NCI-H82 (cell line): Measurements from ENCODE around the gene ARID1A.

ENCODE experiments used
- DNase-seq: peaks from one replicate; lab custom pipeline; 2025; lab: John Stamatoyannopoulos, UW

ARID1A gene

DNA sequence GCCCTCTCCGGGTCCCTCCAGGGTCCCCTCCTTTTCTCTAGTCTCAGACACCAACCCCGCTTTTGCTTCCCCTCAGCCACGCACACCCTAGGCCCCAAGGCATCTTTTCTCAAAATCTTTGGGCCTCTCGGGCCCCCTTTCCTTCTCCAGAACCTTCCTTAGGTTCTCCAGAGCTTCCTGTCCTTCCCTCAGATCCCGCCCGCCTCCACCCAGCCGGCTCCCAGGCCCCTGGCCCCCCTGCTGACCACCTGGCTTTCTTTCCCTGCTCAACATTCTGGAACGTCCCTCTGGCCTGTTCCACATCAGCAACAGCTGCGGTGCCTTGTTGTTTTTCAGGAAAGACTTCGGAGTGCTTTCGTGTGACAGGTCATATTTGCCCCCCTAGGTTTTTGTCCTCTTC lies 131.8 kb downstream of the ARID1A start:
- DNase-seq: peak; percentile 43

DNA sequence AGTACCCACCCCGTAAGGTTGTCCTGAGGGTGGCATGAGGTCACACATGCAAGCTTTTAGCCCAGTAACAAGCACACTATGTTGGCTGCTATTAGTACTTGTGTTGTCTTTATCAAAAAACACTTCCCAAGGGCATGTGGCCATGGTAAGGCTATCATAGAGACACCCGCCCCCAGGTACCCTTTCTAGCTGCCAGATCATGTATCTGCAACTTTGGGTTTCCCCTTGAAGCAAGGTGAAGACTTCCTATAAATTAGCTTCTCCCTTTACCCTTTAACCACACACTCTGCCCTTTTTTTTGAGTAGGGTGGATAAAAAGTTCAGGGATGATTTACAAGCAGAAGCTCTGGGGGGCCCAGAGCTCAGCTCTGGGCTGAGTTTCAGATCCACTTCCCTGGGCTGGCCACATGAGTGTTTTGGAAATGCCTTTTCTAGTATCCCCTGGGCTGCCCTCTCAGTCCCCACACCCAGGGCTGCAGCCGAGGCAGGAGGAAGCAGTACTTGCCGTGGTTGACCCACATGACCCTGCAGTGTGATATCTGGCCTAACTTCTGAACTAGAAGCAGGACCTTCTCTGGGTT lies 132.7 kb downstream of the ARID1A start:
- no peak for DNase-seq

DNA sequence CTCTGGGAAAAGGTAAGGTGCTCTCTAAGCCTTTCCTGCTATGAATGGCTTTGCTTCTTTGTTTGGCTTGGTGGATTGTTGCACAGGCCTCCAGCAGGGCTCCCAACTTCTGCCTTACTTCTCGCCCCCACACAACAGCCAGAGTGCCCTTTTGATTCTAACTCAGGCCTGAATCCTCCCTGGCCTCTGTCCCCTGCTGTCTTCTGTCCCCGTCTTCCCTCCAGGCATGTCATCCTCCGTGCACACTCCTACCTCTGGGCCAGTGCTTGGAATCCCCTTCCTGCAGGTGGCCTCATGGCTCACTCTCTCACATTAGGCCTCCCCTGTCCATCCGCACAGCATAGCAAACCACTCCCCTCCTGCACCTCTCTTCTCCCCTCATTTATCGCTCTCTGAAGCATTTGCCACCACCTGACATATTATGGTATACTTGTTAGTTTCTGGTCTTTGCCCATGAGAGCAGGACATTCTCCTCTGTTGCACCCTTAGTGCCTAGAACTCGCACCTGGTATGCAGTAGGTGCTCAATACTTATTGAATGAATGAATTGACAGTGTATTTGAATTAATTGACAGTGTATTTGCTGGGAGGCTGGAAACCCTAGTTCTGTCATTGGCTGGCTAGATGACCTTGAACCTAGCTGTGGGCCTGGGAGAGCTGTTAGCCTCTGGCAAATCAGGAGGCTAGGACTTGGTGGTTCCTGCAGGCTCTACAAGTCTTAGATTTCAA lies 133.5 kb downstream of the ARID1A start:
- DNase-seq: no peak

DNA sequence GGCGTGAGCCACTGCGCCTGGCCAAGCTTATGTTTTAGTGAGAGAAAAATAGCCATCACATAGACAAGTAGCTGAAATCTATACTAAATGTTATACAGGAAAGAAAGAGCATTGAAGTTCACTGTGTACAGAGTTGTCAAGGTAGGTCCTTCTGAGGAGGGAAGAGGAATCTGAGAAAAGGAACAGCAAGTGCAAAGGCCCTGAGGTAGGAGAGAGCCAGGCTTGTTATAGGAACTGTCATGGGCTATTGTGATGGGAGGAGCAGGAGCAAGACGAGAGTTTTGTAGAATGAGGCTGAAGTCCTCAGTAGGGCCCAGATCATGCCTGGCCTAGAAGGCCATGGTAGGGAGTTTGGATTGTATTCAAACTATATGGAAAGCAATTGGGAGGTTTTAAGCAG lies 135.2 kb downstream of the ARID1A start:
- DNase-seq: no peak
